ENCODE measurements around the gene PDRG1.

- TF ChIP-seq, protein P1, sequence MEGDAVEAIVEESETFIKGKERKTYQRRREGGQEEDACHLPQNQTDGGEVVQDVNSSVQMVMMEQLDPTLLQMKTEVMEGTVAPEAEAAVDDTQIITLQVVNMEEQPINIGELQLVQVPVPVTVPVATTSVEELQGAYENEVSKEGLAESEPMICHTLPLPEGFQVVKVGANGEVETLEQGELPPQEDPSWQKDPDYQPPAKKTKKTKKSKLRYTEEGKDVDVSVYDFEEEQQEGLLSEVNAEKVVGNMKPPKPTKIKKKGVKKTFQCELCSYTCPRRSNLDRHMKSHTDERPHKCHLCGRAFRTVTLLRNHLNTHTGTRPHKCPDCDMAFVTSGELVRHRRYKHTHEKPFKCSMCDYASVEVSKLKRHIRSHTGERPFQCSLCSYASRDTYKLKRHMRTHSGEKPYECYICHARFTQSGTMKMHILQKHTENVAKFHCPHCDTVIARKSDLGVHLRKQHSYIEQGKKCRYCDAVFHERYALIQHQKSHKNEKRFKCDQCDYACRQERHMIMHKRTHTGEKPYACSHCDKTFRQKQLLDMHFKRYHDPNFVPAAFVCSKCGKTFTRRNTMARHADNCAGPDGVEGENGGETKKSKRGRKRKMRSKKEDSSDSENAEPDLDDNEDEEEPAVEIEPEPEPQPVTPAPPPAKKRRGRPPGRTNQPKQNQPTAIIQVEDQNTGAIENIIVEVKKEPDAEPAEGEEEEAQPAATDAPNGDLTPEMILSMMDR (IDR thresholded peaks at IDR 0.05; ENCODE audit: insufficient read depth, low read depth, low read length) = no peak
- TF ChIP-seq EZH2 (IDR thresholded peaks at IDR 0.05; ENCODE audit: insufficient read depth, low read length) = no peak
Observed at GRCh38 chr20:31926493-31926892, 25.4 kb downstream of the PDRG1 start.

Measured in astrocyte (in vitro differentiated cells and primary cell).